GM12878 (cell line): ENCODE measurements around the gene NMT1. TPM values are rescaled to one million over a fixed set of nuclear protein-coding genes. Genes with fewer than 3 reads are reported as not detected.

Experiments
- ATAC-seq: fragments of 200-7000 bp; cut with Tn5 transposase; 3 replicates; pipeline ENCODE4 v1.9.1; 2020; ENCODE audit warnings: mild to moderate bottlenecking, moderate library complexity
- BruUV-seq: library from RNA; stranded (reverse); fragments of 400-500 nt; replicated peaks from 2 replicates; lab custom pipeline; 2021; lab: Mats Ljungman, UMichigan
- CTCF ChIA-PET: fragments of 300-600 bp; sonication (Branson Sonifier 250); formaldehyde crosslinking; extraction: SDS; loops from one replicate; lab custom pipeline; 2021; ENCODE audit warnings: inconsistent platforms; lab: Yijun Ruan, JAX
- POLR2A ChIA-PET: fragments of 350-600 bp; formaldehyde crosslinking; extraction: SDS; loops from one replicate; lab custom pipeline; 2021; ENCODE audit warnings: inconsistent platforms; lab: Charles Lee
- RAD21 ChIA-PET: fragments of 300-600 bp; sonication (Branson Sonifier 250); formaldehyde crosslinking; loops from one replicate; lab custom pipeline; 2023; ENCODE audit warnings: antibody characterized with exemption; ENCODE audit not compliant: unreplicated experiment; lab: Charles Lee
- SMC1A ChIA-PET: fragments of 300-600 bp; sonication (Branson Sonifier 250); formaldehyde crosslinking; loops from one replicate; lab custom pipeline; 2023; ENCODE audit not compliant: unreplicated experiment, uncharacterized antibody; lab: Charles Lee
- DNase-seq: peaks from one replicate; pipeline ENCODE4 v3.0.0-alpha.2; 2011; ENCODE audit warnings: low read depth, low spot score
- FAIRE-seq: peaks from 3 replicates; lab custom pipeline; 2011; peaks lifted over from hg19 to GRCh38; lab: Jason Lieb, UNC
- H2AFZ ChIP-seq: 2 replicates; pipeline ENCODE4 v1.6.0; 2011; ENCODE audit warnings: low read depth, low read length, control low read depth; ENCODE audit not compliant: control insufficient read depth
- H3K27ac ChIP-seq: 2 replicates; pipeline ENCODE4 v1.5.1; 2011; ENCODE audit warnings: control low read depth; ENCODE audit not compliant: control insufficient read depth, insufficient read depth
- H3K27me3 ChIP-seq, 2 experiments: replicated peaks in 1 of 2; 2 replicates each; pipeline versions ENCODE4 v1.6.0 to v1.6.1; 2011; ENCODE audit warnings: low read length in 1 of 2; ENCODE audit not compliant: control insufficient read depth in 2 of 2, insufficient read depth in 2 of 2
- H3K36me3 ChIP-seq, 2 experiments: 2 replicates each; pipeline ENCODE4 v1.5.1; 2011; ENCODE audit warnings: low read length in 1 of 2; ENCODE audit not compliant: control insufficient read depth in 2 of 2, insufficient read depth in 2 of 2
- H3K4me1 ChIP-seq: 2 replicates; pipeline ENCODE4 v1.6.1; 2011; ENCODE audit warnings: mild to moderate bottlenecking, low read length, moderate library complexity, mixed read lengths; ENCODE audit not compliant: control insufficient read depth, insufficient read depth
- H3K4me2 ChIP-seq: 2 replicates; pipeline ENCODE4 v1.6.0; 2011; ENCODE audit warnings: control low read depth; ENCODE audit not compliant: control insufficient read depth, insufficient read depth
- H3K4me3 ChIP-seq: fragments of 200-600 bp; sonication (generic); 2 replicates; pipeline ENCODE4 v1.5.1; 2016
- H3K79me2 ChIP-seq: 2 replicates; pipeline ENCODE4 v1.6.0; 2011; ENCODE audit warnings: low read length; ENCODE audit not compliant: control insufficient read depth, insufficient read depth
- H3K9ac ChIP-seq: 2 replicates; pipeline ENCODE4 v1.8.0; 2011; ENCODE audit warnings: low read length, control low read depth, mixed read lengths; ENCODE audit not compliant: control insufficient read depth, insufficient read depth
- H3K9me3 ChIP-seq: replicated peaks from 3 replicates; pipeline ENCODE4 v1.5.1; 2011; ENCODE audit warnings: mild to moderate bottlenecking, low read length; ENCODE audit not compliant: control insufficient read depth, insufficient read depth
- H4K20me1 ChIP-seq: 2 replicates; pipeline ENCODE4 v1.6.0; 2011; ENCODE audit not compliant: control insufficient read depth, insufficient read depth
- CBX5 ChIP-seq: sonication (generic); IDR thresholded peaks from 2 replicates; pipeline ENCODE4 v1.6.1; 2016; ENCODE audit warnings: low read depth, moderate library complexity, mild to moderate bottlenecking, inconsistent platforms
- FOS ChIP-seq: IDR thresholded peaks from 3 replicates; pipeline ENCODE4 v1.6.1; 2011; ENCODE audit warnings: borderline replicate concordance; ENCODE audit not compliant: insufficient read length; ENCODE audit errors: extremely low read depth
- FOXM1 ChIP-seq: IDR thresholded peaks from 2 replicates; pipeline ENCODE4 v1.6.1; 2012; ENCODE audit warnings: low read depth, mild to moderate bottlenecking, inconsistent platforms, low read length, moderate library complexity
- GATAD2B ChIP-seq: fragments of 450-650 bp; conservative IDR thresholded peaks from 2 replicates; pipeline ENCODE4 v1.6.1; 2017; ENCODE audit warnings: low read depth, mild to moderate bottlenecking, moderate library complexity
- JUNB ChIP-seq: IDR thresholded peaks from 2 replicates; pipeline ENCODE4 v1.6.1; 2016; ENCODE audit warnings: antibody characterized with exemption, mild to moderate bottlenecking
- NBN ChIP-seq: fragments of 450-650 bp; IDR thresholded peaks from 2 replicates; pipeline ENCODE4 v1.6.1; 2016
- NR2C1 ChIP-seq: fragments of 450-650 bp; IDR thresholded peaks from 2 replicates; pipeline ENCODE4 v1.6.1; 2017; ENCODE audit warnings: antibody characterized with exemption, mild to moderate bottlenecking, moderate library complexity
- SUZ12 ChIP-seq: fragments of 200-600 bp; sonication (generic); IDR thresholded peaks from one replicate; pipeline ENCODE4 v1.6.1; 2018; ENCODE audit warnings: antibody characterized with exemption, mild to moderate bottlenecking; ENCODE audit not compliant: unreplicated experiment
- WGBS: methylation state at CpG from one replicate; pipeline ENCODE4 v1.1.6; 2016; ENCODE audit warnings: low lambda C conversion rate; ENCODE audit not compliant: insufficient replicate concordance, insufficient coverage; ENCODE audit errors: missing lambda C conversion rate; 5-methylcytosine and 5-hydroxymethylcytosine counted together
- in situ Hi-C: fragments of 300-500 bp; cut with MboI; formaldehyde crosslinking; loops from 9 replicates; pipeline ENCODE4 v1.14.3; 2018; ENCODE audit warnings: mixed read lengths
- intact Hi-C: fragments of 100-400 bp; cut with micrococcal nuclease; formaldehyde crosslinking; loops from one replicate; pipeline ENCODE4 v1.14.2; 2022; ENCODE audit not compliant: unreplicated experiment
- polyA plus RNA-seq, 11 experiments: library from polyadenylated mRNA; depleted of rRNA in 4 of 11; unstranded in 6 of 11; stranded (reverse) in 5 of 11; fragments of >200 nt; fragmentation: Nextera tagmentation in 4 of 11; fragmentation: Illumina TruSeq in 1 of 11; extraction: Ambion mirVana in 4 of 11; extraction: Trizol in 1 of 11; gene quantifications; 1 replicate in 1 of 11; 2 replicates in 10 of 11; pipeline versions ENCODE4 v1.2.1 to v1.2.3, GENCODE V29; 2011 to 2016; ENCODE audit warnings: inconsistent platforms in 2 of 11, missing spikeins in 2 of 11, low read depth in 1 of 11
- total RNA-seq, 4 experiments: library from RNA; depleted of rRNA in 3 of 4; stranded (reverse); fragments of >200 nt in 3 of 4; fragmentation: Illumina TruSeq in 1 of 4; extraction: Trizol in 1 of 4; gene quantifications; 2 replicates each; pipeline versions ENCODE4 v1.2.1 to v1.2.3, GENCODE V29; 2013 to 2021
- TF ChIP-seq, protein P1 (sequence below): fragments of 450-650 bp; IDR thresholded peaks from 2 replicates; pipeline ENCODE4 v1.6.1; 2017; ENCODE audit warnings: mild to moderate bottlenecking, moderate library complexity

Gene NMT1
- total and polyA plus RNA-seq, 10 of the 15 experiments (the other 5 are each of a cell fraction or from before 2014, with no cell fraction given), result 96.7 to 395 (median 222) TPM

DNA sequence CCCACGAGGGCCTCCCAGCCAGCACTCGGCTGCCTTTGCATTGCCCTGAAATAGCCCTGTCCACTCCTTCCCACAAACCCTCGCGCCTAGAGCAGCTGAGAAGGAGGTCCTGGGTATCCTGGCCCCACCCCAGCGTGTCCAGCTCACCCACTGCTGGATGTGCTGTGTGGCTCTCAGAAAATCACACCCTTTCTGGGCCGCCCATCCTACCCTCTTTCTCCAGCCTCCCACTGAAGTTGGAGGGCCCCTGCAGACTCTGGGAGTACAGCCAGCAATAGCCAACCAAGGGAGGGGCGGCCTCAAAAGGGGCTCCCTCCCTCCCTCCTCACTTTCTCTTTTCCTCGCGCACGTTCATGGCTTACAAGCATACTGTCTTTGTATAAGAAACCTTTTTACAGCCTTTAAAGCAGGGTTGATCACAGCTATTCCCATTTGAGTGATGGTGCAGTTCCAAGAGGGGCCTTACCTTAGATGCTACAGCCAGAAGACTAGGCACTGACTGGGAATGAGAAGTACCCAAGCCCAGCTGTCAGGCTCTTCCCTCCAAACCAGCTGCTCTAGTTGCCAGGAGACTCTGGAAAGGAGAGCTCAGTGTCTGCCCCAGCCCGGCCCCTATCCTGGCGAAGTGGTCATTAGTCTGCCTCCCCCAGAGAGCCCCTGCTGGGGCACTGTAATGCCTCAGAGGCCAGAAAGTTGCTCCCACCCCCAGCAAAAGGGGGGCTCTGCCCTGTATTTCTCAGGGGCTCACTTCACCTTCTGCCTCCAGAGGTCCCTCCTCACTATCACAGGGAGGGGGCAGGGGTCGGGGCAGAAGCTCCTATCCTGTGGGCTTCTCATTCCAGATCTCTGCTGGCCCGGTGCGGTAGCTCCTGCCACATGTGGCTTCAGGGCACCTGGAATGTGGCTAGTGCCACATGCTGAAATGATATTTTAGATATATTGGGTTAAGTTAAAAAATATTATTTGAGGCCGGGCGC lies 47.8 kb upstream of the NMT1 start:
- Histone ChIP-seq H3K9ac (no peak overlapping the region), H4K20me1 (no peaks in the 10 kb centered on the region), H2AFZ (no peak overlapping the region), H3K4me3 (no peak overlapping the region), H3K4me2 (no peak overlapping the region), H3K27me3 (no peaks in the 10 kb centered on the region; a peak in 2 of 4 replicates), H3K4me1 (no peaks in the 10 kb centered on the region), H3K79me2 (no peaks in the 10 kb centered on the region), H3K36me3 (no peaks in the 10 kb centered on the region), H3K27ac (no peak overlapping the region), H3K9me3 (no peaks in the 10 kb centered on the region)
- no TSS peak for BruUV-seq
- ChIA-PET CTCF (interaction anchor here (4.1 kb wide), 1 partner anchor 93 kb away, joined by 13 read pairs; no protein-coding TSS in a partner anchor), POLR2A (no interaction called here), SMC1A (interaction anchor here (0.7 kb wide), 1 partner anchor 93 kb away, joined by 3 read pairs; no protein-coding TSS in a partner anchor), RAD21 (interaction anchor here (1.1 kb wide), 1 partner anchor 99 kb away, joined by 3 read pairs; no protein-coding TSS in a partner anchor)
- ATAC-seq, result no peak
- DNase-seq, result no peak
- TF ChIP-seq NR2C1 (no peak), NBN (no peak), JUNB (no peak), CBX5 (no peak), SUZ12 (no peak), GATAD2B (no peak), FOXM1 (no peak), FOS (no peak)
- TF ChIP-seq, protein P1, sequence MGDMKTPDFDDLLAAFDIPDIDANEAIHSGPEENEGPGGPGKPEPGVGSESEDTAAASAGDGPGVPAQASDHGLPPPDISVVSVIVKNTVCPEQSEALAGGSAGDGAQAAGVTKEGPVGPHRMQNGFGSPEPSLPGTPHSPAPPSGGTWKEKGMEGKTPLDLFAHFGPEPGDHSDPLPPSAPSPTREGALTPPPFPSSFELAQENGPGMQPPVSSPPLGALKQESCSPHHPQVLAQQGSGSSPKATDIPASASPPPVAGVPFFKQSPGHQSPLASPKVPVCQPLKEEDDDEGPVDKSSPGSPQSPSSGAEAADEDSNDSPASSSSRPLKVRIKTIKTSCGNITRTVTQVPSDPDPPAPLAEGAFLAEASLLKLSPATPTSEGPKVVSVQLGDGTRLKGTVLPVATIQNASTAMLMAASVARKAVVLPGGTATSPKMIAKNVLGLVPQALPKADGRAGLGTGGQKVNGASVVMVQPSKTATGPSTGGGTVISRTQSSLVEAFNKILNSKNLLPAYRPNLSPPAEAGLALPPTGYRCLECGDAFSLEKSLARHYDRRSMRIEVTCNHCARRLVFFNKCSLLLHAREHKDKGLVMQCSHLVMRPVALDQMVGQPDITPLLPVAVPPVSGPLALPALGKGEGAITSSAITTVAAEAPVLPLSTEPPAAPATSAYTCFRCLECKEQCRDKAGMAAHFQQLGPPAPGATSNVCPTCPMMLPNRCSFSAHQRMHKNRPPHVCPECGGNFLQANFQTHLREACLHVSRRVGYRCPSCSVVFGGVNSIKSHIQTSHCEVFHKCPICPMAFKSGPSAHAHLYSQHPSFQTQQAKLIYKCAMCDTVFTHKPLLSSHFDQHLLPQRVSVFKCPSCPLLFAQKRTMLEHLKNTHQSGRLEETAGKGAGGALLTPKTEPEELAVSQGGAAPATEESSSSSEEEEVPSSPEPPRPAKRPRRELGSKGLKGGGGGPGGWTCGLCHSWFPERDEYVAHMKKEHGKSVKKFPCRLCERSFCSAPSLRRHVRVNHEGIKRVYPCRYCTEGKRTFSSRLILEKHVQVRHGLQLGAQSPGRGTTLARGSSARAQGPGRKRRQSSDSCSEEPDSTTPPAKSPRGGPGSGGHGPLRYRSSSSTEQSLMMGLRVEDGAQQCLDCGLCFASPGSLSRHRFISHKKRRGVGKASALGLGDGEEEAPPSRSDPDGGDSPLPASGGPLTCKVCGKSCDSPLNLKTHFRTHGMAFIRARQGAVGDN, result no peak
- no peak for FAIRE-seq
- in situ Hi-C loops (no loop called here), intact Hi-C loops (no loop called here)
- 47% methylated on average over 17 of the region's 17 CpGs for whole genome bisulfite sequencing
